HG02870 (cell line): ENCODE measurements around the gene POLR2J2.
"Not testable (repeated sequence)": the region's sequence is repeated elsewhere in the genome, so short reads cannot be mapped to it uniquely, and the experiment has no call there.

ENCODE experiments used
- ATAC-seq: cut with Tn5 transposase; IDR thresholded peaks from one replicate; pipeline ENCODE4 v1.9.1; 2021; ENCODE audit warnings: mild to moderate bottlenecking, moderate library complexity; ENCODE audit not compliant: unreplicated experiment

POLR2J2 gene

GRCh38 chr7:102671166-102671955 lies at the start of gene POLR2J2:
TSS of gene POLR2J2 (minus strand) at chr7:102671663. CDS start at chr7:102671601, 62 bp downstream.
- peak; percentile 40 for ATAC-seq

DNA sequence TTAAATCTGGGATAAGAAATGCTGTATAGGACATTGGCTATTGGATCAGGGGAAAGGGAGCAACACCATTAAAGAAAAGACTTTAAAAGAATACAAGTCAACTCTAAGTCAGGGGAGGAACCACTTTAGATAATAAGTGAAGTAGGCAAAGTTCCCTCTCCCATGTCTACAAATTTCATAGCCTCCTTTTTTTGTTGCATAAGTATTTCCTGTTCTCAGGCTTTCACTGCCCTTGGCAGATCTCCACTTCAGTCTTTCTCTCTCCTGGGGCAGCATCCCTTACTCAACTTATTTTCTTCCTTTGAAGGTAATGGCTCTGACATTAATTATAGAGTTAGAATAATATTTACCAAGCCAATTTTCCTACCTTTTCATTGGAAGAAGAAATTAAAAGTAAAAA lies 47.0 kb upstream of the POLR2J2 start:
- not testable (repeated sequence) for ATAC-seq

DNA sequence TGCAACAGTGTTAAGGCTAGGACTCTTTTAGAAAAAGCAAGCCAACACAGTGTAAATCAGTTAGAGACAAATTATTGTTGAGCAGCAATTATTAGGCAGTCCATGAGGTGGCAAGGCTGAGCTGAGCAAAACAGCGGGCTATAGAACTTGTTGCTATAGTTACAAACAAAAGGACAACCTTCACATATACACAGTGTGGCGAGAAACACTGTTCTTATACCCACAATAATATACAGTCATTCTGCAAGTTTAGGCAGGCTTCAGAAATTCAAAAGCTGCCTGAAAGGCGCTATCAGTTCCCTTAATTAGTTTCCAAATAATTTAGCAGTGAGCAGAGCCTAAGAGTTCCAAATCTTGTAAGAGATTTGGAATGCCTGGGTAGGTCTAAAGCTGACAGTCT lies 44.3 kb upstream of the POLR2J2 start:
- ATAC-seq = peak; percentile 66

GRCh38 chr7:102714774-102715522 lies 43.5 kb upstream of the POLR2J2 start:
- not testable (repeated sequence) for ATAC-seq

DNA sequence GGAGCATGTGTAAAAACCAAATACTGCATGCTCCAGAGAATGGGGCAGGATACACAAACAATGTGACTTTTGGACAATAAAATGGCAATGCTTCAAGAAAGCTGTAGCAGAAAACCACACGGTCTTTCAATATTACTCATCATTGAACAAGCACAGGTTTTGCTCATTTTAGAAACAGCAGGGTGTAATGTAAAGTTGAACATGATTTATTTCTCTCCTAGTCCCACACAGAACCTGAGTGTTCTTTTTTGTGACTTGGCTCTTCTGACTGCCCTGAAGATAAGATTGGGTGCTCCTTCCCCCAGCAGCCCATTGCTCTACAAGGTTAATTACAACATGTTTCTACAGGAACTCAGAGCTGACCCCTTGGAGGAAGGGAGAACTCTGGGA lies 42.2 kb upstream of the POLR2J2 start:
- peak; percentile 62 for ATAC-seq

DNA sequence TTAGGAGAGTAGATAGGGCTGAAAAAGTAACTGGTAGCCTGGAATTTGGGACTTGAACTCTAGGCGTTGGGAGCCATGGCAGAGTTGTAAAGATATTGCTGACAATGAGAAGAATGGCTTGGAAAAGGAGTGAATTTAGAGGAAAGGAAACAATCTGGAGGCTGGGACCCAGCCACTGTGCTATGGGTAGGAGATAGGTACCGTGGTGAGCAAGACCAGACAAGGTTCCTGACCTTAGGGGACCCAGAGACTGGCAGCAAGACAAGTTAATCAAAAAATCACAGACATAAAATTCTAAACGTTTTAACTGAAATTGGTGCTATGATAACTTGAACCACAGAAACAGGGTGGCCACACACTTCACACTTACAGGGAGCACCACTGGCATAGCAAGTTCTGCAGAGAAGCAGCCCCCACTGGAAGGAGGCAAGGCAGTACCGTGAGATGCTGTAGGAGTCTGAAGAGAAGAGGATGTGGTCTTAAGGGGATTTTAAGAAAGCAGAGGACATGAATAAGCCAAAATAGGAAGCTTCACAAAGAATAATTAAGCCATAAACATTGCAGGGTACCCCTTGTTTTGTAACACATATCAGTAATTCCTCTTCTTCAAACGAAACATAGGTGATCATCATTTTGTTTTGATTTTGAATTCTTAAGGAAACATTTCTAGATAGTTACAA lies 41.7 kb upstream of the POLR2J2 start:
- ATAC-seq = peak; percentile 57

DNA sequence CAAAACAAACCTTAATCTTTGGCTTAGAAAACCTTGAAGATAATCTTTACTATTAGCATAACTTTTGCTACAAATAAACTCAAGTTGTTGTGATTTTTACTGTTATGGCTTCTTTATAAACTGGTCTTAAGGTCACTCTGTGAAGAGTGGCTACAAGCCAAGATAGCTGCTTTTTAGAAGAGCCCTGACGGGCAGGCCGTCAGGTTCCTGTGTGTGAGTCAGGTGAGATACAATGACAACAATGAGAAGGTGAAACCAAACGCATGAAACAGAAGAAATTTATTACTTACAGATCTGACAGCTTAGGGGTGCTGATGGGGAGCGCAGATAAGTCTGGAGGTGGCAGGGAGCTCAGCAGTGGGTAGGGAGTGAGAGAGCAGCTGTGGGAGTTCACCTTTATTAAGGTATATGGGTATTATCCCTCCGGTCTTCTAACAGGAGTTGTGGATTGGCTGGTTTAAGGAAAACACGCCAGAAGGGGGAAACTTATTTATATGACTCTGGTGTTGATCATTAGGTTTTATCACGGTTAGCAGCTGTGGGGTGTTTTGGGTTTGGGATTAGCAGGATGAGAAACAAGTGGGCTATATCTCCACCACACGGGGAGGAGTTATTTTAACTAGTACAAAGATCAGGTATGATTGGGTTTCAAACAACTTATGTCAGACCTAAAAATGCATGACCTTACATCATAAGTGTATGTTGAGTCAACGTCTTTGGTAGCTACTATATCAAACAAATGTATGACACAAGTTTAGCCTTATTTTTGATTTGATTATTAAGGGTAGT lies 27.7 kb upstream of the POLR2J2 start:
- ATAC-seq = not testable (repeated sequence)

GRCh38 chr7:102697642-102698512 lies 26.4 kb upstream of the POLR2J2 start:
- not testable (repeated sequence) for ATAC-seq

DNA sequence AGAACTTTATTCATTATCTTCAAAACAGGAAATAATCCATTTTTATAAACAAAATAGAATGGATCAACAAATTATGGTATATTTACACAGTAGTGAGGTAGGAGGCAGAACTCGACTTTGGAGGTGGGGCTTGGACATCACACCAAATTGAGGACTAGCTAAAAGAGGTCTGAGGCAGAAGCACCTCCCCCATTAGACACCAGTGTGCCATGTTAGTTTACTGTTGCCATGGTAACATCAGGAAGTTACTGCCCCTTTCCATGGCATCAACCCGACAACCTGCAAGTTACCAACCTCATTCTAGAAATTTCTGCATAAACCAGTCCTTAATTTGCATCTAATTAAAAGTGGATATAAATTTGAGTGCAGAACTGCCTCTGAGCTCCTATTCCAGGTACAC lies 24.5 kb upstream of the POLR2J2 start:
- ATAC-seq = not testable (repeated sequence)

- ATAC-seq = not testable (repeated sequence)
Measured at GRCh38 chr7:102695033-102695552, 23.6 kb upstream of the POLR2J2 start.

GRCh38 chr7:102694008-102694407 lies 22.5 kb upstream of the POLR2J2 start:
- ATAC-seq = not testable (repeated sequence)

DNA sequence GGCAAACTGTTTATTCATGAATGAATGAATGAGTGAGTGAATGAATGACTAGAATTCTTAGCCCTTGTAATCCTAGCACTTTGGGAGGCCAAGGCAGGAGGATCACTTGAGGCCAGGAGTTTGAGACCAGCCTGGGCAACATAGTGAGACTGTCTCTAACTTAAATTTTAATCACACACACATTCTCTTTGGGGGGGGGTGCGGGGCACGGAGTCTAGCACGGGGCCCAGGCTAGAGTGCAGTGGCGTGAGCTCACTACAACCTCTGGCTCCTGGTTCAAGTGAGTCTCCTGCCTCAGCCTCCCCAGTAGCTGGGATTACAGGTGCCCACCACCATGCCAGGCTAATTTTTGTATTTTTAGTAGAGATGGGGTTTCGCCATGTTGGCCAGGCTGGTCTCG lies 19.1 kb upstream of the POLR2J2 start:
- not testable (repeated sequence) for ATAC-seq

DNA sequence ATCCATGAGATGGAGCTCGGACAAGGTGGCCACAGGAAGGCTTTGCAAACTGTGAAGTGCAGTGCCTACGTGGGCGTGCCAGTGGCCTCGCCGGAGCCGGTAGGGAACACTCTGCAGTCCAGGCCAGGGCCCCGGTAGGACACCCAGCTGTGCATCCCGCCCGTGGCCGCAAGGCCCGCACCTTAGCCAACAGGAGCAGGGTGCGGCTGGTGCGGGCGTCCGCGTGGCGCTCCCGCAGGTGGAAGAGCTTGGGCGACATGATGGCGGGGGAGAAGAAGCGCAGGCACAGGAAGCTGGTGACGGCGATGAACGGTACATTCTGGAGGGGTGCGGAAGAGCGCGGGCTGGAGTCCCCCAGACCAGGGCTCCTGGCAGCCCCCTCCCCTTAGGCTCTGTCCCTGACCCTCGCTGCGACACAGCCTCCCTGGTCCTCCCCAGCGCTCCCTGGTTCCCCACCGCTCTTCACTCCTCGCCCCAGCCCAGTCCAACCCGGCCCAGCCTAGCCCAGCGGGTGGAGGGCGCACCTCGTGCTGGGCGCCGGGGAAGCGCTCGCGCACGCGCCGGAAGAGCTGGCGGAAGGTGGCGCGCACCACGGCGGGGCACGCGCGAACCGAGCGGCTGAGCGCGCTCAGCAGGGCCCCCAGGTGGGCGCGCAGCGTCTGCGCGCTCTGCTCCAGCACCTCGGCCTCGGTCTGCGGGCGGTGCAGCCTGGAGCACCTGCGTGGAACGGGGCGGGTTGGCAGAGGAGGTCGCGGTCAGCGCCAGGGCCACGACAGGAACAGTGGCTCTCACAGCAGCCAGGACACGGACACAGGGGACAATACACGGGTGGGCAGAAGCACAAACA lies 18.2 kb upstream of the POLR2J2 start:
- ATAC-seq = peak; percentile 49

GRCh38 chr7:102688299-102689036 lies 17.0 kb upstream of the POLR2J2 start:
- peak; percentile 64 for ATAC-seq

- ATAC-seq = not testable (repeated sequence)
Measured at GRCh38 chr7:102682560-102682959, 11.1 kb upstream of the POLR2J2 start.

DNA sequence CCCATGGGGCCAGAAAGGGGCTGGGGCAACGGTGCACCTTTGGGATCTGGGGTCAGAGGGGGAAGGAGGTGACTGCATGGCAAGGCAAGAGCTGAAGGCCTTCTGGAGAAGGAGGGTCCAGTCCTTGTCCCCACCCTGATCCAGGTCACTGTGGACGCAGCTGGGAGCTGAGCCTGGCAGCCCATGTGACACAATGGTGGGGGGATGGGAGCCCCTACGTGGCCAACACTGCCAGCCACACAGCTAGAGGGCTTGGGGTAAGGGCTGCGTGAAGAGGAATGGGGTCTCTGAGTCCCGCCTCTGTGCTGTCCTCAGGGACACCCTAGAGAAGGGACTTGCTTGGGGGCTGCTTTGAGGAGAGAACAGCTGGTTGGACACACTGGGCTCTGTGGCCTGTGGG lies 9.3 kb upstream of the POLR2J2 start:
- not testable (repeated sequence) for ATAC-seq

DNA sequence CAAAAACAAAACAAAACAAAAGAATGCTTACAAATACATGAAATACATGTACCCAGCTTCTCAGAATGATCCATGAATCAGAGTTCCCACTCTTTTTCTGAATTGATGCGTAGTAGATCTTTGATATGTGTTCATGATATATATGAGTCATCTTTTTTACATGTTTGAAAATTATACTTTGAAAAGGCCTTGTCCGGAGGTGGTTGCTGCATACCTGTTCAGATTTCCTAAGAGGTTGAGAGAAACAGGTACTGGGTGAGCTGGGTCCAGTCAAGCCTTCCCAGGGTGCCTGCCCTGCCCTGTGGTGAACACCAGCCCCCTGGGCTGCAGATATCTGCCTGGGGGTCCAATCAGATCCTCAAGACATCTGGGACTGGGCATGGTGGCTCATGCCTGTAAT lies 4.1 kb upstream of the POLR2J2 start:
- not testable (repeated sequence) for ATAC-seq
